Right hindlimb (tissue), 1 donor: ENCODE results near the gene PVR.
A peak's percentile ranks its signal among the peaks of the same experiment; 100 is the strongest.
"Not testable (repeated sequence)": the region's sequence is repeated elsewhere in the genome, so short reads cannot be mapped to it uniquely, and the experiment has no call there.

ENCODE experiments used
- DNase-seq: peaks from one replicate; pipeline ENCODE4 v3.0.0-alpha.2; 2018

The PVR gene

GRCh38 chr19:44620667-44621066 lies 23.0 kb upstream of the PVR start:
- DNase-seq: no peak

DNA sequence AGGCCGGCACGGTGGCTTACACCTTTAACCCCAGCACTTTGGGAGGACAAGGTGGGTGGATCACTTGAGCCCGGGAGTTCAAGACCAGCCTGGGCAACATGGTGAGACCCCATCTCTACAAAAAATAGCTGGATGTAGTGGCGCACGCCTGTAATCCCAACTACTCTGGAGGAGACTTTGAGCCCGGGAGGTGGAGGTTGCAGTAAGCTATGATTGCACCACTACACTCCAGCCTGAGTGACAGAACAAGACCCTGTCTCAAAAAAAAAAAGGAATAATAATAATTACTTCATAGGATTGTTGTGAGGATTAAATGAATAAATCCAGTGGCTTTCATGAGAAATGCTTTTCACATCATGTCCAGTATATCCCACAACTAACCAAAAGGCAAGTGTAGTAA lies 22.3 kb upstream of the PVR start:
- no peak for DNase-seq

DNA sequence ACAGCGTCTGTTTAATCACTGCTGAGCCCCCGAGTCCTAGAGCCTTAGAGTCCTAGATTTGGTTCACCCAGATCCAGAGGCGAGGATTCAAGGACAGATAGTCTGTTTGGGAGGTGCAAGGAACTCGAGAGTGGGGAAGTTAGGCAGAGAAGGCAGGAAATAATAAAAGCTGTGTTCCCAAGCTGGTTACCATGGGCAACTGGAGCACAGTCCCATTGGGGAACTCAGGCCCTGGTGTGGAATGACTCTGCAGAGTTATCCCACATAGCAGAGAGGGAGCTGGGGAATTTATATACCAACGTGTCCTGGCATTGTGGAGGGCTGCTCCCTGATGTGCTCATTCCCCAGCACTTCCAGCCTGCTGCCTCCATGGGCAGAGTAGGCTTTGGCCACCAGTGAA lies 20.6 kb upstream of the PVR start:
- DNase-seq: no peak

GRCh38 chr19:44623626-44624025 lies 20.1 kb upstream of the PVR start:
- DNase-seq: no peak

DNA sequence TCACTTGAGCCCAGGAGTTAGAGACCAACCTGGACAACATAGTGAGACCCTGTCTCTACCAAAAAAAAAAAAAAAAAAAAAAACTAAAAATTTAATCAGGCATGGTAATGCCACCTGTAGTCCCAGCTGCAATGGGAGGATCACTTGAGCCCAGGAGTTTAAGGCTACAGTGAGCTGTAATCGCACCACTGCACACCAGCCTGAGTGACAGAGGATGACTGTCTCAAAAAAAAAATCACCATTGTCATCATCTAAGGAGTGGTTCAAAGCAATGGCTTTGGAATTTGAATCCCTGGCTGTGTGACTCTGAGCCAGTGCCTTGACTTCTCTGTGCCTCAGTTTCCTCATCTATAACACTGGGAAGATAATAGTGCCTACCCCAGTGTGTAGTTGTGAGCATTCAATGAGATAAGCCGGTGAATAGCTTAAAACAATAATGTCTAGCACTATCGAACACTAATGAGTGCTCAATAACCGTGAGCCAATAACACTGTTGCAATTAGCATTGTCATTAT lies 18.8 kb upstream of the PVR start:
- no peak for DNase-seq

DNA sequence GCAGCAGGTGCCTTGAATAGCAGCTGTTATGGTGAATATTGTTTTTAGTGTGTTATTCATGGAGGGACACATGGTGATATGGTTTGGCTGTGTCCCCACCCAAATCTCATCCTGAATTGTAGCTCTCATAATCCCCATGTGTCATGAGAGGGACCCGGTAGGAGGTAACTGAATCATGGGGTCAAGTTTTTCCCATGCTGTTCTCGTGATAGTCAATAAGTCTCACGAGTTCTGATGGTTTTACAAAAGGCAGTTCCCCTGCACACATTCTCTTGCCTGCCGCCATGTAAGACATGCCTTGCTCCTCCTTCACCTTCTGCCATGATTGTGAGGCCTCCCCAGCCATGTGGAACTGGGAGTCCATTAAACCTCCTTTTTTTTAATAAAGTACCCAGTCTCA lies 18.1 kb upstream of the PVR start:
- DNase-seq: not testable (repeated sequence)

- no peak for DNase-seq
Measured at GRCh38 chr19:44626048-44626624, 17.6 kb upstream of the PVR start.

- DNase-seq: no peak
Measured at GRCh38 chr19:44627631-44628030, 16.1 kb upstream of the PVR start.

GRCh38 chr19:44628793-44629192 lies 14.9 kb upstream of the PVR start:
- DNase-seq: no peak

DNA sequence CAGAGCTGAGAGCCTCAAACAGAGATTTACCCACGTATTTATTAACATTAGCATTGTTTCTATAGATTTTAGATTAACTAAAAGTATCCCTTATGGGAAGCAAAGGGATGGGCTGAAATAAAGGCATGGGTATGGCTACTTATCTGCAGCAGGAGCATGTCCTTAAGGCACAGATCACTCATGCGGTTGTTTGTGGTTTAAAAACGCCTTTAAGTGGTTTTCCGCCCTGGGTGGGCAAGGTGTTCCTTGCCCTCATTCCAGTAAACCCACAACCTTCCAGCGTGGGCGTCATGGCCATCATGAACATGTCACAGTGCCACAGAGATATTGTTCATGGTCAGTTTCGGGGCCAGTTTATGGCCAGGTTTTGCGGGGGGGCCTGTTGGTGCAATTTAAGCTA lies 12.1 kb upstream of the PVR start:
- not testable (repeated sequence) for DNase-seq

DNA sequence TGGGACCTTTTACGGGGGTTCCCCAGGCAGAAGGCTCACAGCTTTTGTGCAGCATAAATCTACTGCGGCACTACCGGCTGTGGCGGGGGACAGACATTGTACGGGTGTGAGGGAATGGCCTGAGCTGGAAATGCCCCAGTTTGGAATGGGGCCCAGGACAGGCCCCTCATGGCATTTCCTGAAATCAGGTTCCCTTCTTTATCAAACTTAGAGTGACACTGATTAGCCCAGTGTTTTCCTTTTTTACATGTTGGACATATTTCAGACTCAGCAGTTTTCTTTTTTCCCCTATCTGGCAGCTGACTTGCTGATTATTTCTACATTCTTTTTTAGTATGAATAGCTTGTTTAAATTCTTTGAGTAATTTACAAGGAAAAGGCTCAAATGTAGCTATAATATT lies 9.7 kb upstream of the PVR start:
- not testable (repeated sequence) for DNase-seq

- no peak for DNase-seq
Measured at GRCh38 chr19:44634785-44635184, 8.9 kb upstream of the PVR start.

DNA sequence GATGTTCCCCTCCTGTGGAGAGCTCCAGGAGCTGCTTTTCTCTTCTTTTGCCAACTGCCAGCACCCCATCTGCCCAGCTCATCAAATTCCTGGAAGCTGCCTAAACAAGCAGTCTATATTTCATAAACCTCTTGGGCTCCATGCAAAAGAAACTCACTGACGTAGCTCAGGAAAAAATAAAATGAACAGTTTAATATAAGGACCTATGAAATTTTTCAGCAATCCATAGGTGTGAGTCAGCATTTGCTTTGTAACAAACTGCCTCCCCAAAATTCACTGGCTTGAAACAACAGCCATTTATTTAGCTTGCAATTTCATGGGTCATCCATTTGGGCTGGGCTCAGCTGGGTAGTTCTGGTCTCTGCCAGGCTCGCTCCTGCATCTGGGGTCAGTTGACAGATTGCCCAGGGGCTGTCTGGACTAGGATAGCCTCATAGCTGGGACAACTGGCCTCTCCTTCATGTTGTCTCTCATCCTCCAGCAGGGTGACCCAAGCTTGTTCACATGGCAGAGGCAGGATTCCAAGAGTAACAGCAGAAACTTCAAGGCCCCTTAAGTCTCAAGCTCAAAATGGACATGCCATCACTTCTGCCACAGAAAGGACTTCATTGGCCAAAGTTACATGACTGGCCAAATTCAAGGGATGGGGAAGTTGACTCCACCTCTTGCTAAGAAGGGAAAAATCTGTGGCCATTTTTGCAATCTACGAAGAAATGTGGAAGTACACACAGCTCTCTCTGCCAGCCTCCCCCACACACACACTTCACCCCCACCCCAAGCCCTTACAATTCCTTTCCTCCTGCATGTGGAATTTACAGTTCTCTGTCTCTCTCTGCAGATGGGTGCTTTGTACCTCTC lies 7.9 kb upstream of the PVR start:
- peak; percentile 52 for DNase-seq

- DNase-seq: no peak
Measured at GRCh38 chr19:44636439-44637389, 7.0 kb upstream of the PVR start.

- no peak for DNase-seq
Measured at GRCh38 chr19:44637390-44637764, 6.3 kb upstream of the PVR start.

GRCh38 chr19:44640518-44640917 lies 3.2 kb upstream of the PVR start:
- DNase-seq: no peak

DNA sequence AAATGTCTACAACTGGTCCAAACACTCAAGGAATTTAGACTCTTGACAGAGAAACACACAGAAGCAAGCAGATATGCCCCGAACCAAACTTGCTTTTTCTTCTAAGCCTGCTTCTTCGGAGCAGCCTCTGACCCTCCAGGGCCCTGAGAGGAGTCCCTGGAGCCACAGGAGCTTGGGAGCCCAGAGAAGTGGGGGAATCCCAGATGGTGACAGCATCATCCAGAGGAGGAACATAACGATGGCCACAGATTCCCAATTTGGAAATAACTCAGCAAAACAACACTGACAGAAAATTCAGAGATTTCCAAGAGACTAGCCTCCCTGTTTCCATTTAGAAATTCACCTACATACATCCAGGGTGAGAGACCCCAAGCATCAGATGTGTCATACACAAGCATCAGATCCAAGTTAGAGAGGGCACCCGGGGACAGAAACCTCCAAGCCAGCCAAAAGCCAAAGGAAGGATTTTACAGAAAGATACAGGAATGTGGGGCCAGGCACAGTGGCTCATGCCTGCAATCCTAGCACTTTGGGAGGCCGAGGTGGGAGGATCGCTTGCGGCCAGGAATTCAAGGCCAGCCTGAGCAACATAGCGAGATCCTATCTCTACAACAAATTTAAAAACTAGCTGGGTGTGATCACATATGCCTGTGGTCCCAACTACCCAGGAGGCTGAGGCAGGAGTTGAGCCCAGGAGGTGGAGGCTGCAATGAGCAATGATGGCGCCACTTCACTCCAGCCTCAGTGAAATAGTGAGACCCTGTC lies 2.0 kb upstream of the PVR start:
- no peak for DNase-seq

DNA sequence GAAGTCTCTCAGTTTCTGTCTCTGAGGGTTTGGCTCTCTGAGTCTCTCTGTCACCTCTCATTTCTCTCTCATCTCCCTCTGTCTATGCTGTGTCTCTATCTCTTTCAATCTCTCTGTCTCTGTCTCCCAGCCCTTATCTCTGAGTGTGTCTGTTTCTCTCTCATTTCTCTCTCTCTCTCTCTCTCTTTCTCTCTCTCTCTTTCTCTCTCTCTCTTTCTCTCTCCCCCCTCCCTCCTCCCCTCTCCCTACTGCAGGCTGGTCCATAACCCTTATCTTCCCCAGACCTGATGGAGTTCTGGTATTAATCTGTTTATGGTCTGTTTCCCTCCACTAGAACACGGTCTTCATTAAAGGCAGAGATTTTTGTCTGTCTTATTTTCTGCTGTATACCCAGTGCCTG lies 1.3 kb upstream of the PVR start:
- no peak for DNase-seq

DNA sequence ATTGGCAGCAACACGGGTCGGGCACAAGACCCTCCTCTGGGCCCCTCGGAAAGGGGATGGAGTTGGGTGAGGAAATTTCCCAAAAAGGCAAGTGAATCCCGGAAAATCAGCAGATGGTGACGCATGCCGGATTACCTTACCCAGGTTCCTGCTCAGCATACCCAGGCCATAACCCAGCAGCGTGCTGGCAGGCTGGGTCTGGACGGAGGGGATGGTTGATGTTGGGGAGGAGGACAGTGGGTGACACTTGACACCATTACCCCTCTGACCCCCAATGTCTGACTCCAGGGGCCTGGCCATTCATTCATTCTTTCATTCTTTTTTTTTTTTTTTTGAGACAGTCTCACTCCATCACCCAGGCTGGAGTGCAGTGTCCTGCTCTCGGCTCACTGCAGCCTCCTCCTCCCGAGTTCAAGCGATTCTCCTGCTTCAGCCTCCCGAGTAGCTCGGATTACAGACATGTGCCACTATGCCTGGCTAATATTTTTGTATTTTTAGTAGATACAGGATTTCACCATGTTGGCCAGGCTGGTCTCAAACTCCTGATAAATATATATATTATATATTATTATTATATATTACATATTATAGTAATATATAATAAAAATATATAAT lies 799 bp downstream of the PVR start:
- DNase-seq: peak; percentile 49

DNA sequence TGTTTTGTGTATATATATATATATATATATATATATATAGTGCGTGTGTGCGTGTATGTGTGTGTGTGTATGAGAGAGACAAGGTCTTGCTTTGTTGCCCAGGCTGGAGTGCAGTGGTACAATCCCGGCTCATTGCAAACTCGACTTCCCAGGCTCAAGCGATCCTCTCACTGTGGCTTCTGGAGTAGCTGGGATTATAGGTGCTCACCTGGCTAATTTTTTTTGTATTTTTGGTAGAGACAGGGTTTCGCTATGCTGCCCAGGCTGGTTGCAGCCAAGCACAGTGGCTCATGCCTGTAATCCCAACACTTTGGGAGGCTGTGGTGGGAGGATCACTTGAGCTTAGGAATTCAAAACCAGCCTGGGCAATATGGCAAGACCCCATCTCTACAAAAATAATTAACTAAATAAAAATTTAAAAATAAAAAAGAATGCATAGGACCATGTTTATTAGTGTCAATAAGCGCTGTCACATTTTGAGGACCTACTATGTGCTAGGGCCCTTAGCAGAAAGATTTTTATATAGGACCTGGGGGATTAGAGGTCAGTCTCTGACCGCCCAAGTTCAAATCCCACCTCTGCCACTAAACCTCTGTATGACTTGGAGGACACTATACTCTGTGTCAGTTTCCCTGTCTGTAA lies 1.8 kb downstream of the PVR start:
- DNase-seq: no peak

DNA sequence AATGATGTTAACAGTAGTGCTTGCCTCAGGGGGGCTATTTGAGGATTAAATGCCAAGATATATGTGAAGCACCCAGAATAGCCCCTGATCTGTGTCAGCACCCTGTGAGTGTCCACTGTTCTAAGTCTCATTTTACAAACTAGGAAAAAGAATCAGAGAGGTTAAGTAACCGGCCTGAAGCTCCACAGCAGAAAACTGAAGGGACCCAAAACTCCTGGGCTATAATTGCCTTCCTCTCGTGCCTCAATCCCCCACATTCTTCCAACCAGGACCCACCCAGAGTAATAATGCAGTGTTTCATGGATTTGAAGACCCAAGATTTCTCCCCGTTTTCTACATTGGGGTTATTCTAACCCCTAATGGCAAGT lies 2.3 kb downstream of the PVR start:
- no peak for DNase-seq

- DNase-seq: no peak
Measured at GRCh38 chr19:44647144-44647543, 3.4 kb downstream of the PVR start.
